ENCODE measurements around the gene MORF4L1. TPM values are rescaled to one million over a fixed set of nuclear protein-coding genes. Genes with fewer than 3 reads are reported as not detected.

The MORF4L1 gene
- total and polyA plus RNA-seq, 2 donors (not counting 1 experiment from before 2014, with no cell fraction given): 268 to 710 TPM

DNA sequence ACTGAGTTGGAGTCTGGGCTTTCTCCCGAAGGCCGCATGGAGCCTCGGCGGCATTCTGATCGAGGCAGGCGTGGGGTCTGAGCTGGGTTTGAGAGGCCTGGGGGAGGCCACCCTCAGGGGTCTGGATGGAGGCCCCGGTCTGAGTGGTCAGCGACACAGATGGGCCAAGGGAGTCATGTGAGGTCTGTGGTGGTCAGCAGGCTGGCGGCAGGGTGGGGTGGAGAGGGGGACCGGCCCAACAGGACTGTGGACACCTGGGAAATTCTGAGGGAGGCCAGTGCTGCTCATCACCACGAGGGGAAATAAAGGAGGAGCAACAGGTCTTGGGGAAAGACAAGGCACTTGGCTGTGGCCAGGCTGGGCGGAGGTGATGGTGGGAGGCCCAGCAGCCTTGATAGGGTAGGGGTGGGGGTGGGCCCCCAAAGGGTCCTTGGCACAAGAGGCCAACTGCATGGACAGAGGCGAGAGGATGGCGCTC, 56.0 kb downstream of the MORF4L1 start:
- Histone ChIP-seq H3K4me3 (replicated peaks in 1 of 4; ENCODE audit: control extremely low read depth in 1 of 4, insufficient read depth in 1 of 4, low read depth in 3 of 4, low read length in 4 of 4) (no peak overlapping the region), H2AFZ (ENCODE audit: low read length) (no peak overlapping the region), H3K36me3 (ENCODE audit: control insufficient read depth, insufficient read depth, low read length) (peaks cover 2% of the 10 kb centered on the region), H3K4me2 (ENCODE audit: extremely low read depth, insufficient read depth, low read length) (no peak overlapping the region), H3K27ac (ENCODE audit: insufficient read depth, low read length) (no peak overlapping the region), H4K20me1 (ENCODE audit: control insufficient read depth, extremely low read depth, insufficient read depth, low read length) (no peaks in the 10 kb centered on the region), H3K27me3 (ENCODE audit: control insufficient read depth, insufficient read depth, low read length) (no peaks in the 10 kb centered on the region), H3K4me1 (ENCODE audit: control insufficient read depth, extremely low read depth, insufficient read depth, low read length) (peaks cover 12% of the 10 kb centered on the region), H3K9me3 (ENCODE audit: control insufficient read depth, insufficient read depth, low read depth, low read length) (no peaks in the 10 kb centered on the region), H3K79me2 (ENCODE audit: control insufficient read depth, insufficient read depth, low read length) (no peaks in the 10 kb centered on the region), H3K9ac (ENCODE audit: insufficient read depth, low read length) (no peak overlapping the region)
- no peak for DNase-seq (ENCODE audit: low read depth in 2 of 2)
- TF ChIP-seq, protein P1, sequence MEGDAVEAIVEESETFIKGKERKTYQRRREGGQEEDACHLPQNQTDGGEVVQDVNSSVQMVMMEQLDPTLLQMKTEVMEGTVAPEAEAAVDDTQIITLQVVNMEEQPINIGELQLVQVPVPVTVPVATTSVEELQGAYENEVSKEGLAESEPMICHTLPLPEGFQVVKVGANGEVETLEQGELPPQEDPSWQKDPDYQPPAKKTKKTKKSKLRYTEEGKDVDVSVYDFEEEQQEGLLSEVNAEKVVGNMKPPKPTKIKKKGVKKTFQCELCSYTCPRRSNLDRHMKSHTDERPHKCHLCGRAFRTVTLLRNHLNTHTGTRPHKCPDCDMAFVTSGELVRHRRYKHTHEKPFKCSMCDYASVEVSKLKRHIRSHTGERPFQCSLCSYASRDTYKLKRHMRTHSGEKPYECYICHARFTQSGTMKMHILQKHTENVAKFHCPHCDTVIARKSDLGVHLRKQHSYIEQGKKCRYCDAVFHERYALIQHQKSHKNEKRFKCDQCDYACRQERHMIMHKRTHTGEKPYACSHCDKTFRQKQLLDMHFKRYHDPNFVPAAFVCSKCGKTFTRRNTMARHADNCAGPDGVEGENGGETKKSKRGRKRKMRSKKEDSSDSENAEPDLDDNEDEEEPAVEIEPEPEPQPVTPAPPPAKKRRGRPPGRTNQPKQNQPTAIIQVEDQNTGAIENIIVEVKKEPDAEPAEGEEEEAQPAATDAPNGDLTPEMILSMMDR (conservative IDR thresholded peaks at IDR 0.05 in 1 of 2, IDR thresholded peaks at IDR 0.05 in 1 of 2; ENCODE audit: low read depth in 1 of 2, low read length in 2 of 2): no peak
- no peak for TF ChIP-seq EZH2 (IDR thresholded peaks at IDR 0.05; ENCODE audit: low read length, missing control alignments)

DNA sequence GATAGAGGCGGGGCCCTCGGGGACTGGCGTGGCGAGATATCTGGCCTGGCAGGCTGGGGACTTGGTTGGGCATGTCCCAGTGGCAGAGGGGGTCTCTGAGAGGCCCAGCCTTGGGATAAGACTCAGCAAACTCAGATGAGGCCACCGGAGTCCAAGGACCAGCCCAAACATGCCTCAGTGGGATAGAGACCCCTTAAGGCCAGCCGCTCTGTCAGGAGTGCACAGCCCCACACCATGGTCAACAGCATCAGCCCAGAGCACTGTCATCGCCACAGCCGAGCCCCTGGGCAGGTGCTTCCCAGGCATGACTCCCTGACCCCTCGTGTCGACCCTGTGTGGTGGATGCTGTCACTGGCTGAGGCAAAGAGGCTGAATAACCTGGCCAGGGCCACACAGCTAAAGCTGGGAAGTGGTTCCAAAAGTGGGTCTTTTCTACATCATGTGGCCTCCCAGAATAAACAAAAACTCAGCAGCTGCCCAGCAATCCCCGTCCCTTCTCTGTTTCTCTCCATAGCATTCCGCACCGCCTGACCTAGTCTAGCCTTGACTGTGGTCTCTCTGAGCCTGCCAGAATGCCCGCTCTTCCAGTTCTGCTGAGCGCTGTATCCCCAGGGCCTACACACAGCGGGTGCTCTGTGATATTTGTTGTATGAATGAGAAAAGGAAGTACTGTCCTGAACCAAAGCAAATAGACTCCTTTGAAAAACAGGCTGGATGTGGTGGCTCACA, 57.0 kb downstream of the MORF4L1 start:
- no peaks in the 10 kb centered on the region for H3K27me3 ChIP-seq (ENCODE audit: control insufficient read depth, insufficient read depth, low read length)
- no peak overlapping the region for H3K4me3 ChIP-seq (replicated peaks in 1 of 4; ENCODE audit: control extremely low read depth in 1 of 4, insufficient read depth in 1 of 4, low read depth in 3 of 4, low read length in 4 of 4)
- TF ChIP-seq, protein P1 (conservative IDR thresholded peaks at IDR 0.05 in 1 of 2, IDR thresholded peaks at IDR 0.05 in 1 of 2; ENCODE audit: low read depth in 1 of 2, low read length in 2 of 2): no peak
- no peak for TF ChIP-seq EZH2 (IDR thresholded peaks at IDR 0.05; ENCODE audit: low read length, missing control alignments)
- H3K4me1 ChIP-seq (ENCODE audit: control insufficient read depth, extremely low read depth, insufficient read depth, low read length): peaks cover 12% of the 10 kb centered on the region
- peak in 1 of 2 donors; percentile 32 for DNase-seq (ENCODE audit: low read depth in 2 of 2)
- no peaks in the 10 kb centered on the region for H4K20me1 ChIP-seq (ENCODE audit: control insufficient read depth, extremely low read depth, insufficient read depth, low read length)
- H2AFZ ChIP-seq (ENCODE audit: low read length): no peak overlapping the region
- no peak overlapping the region for H3K9ac ChIP-seq (ENCODE audit: insufficient read depth, low read length)
- no peak overlapping the region for H3K27ac ChIP-seq (ENCODE audit: insufficient read depth, low read length)
- no peaks in the 10 kb centered on the region for H3K9me3 ChIP-seq (ENCODE audit: control insufficient read depth, insufficient read depth, low read depth, low read length)
- H3K79me2 ChIP-seq (ENCODE audit: control insufficient read depth, insufficient read depth, low read length): no peaks in the 10 kb centered on the region
- no peak overlapping the region for H3K4me2 ChIP-seq (ENCODE audit: extremely low read depth, insufficient read depth, low read length)
- peaks cover 2% of the 10 kb centered on the region for H3K36me3 ChIP-seq (ENCODE audit: control insufficient read depth, insufficient read depth, low read length)

DNA sequence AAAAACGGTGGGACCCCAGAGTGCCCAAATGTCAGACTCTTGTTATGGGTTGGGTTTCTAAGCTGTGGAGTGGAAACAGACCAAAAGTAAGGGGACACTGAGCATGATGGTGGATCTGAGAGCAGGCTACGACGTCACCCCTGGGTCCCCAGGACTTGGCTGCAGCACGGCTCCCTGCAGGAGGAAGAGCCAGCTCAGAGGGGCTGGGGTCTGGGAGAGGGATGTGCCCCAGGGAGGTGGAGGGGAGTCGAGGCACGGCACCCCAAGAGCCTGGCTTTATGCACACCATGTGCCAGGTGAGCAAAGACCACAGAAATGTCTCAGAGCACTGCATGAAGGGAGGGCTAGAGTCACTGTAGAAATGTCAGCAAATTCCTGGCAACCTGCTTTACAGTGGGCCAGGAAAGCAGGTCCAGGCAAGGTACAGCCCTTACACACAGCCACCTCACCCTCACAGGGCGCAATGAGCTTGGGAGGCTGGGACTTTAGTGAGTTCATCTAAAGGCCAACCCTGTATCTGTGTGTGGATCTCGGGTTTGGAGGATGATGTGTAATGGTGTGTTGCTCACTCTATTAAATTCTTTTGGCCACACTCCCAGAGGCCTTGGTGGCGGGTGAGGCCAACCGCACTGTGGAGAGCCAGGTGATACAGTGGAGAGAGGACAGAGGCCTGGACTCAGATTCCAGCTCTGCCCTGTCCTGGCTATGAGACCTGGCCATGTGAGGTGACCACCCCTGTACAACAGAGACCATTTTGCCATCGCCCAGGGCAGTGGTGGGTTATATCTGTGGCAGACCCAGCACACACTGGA, 58.1 kb downstream of the MORF4L1 start:
- no peak for TF ChIP-seq EZH2 (IDR thresholded peaks at IDR 0.05; ENCODE audit: low read length, missing control alignments)
- TF ChIP-seq, protein P1 (conservative IDR thresholded peaks at IDR 0.05 in 1 of 2, IDR thresholded peaks at IDR 0.05 in 1 of 2; ENCODE audit: low read depth in 1 of 2, low read length in 2 of 2): no peak
- H3K4me2 ChIP-seq (ENCODE audit: extremely low read depth, insufficient read depth, low read length): peak overlapping the region; percentile 62
- H3K36me3 ChIP-seq (ENCODE audit: control insufficient read depth, insufficient read depth, low read length): no peaks in the 10 kb centered on the region
- H4K20me1 ChIP-seq (ENCODE audit: control insufficient read depth, extremely low read depth, insufficient read depth, low read length): no peaks in the 10 kb centered on the region
- H3K79me2 ChIP-seq (ENCODE audit: control insufficient read depth, insufficient read depth, low read length): no peaks in the 10 kb centered on the region
- H3K9me3 ChIP-seq (ENCODE audit: control insufficient read depth, insufficient read depth, low read depth, low read length): no peaks in the 10 kb centered on the region
- no peaks in the 10 kb centered on the region for H3K27me3 ChIP-seq (ENCODE audit: control insufficient read depth, insufficient read depth, low read length)
- H3K9ac ChIP-seq (ENCODE audit: insufficient read depth, low read length): no peak overlapping the region
- H3K4me3 ChIP-seq (replicated peaks in 1 of 4; ENCODE audit: control extremely low read depth in 1 of 4, insufficient read depth in 1 of 4, low read depth in 3 of 4, low read length in 4 of 4): no peak overlapping the region
- DNase-seq (ENCODE audit: low read depth in 2 of 2): peak; percentile 81 to 97
- H3K4me1 ChIP-seq (ENCODE audit: control insufficient read depth, extremely low read depth, insufficient read depth, low read length): peaks cover 12% of the 10 kb centered on the region
- no peak overlapping the region for H3K27ac ChIP-seq (ENCODE audit: insufficient read depth, low read length)
- no peak overlapping the region for H2AFZ ChIP-seq (ENCODE audit: low read length)
